Panc1 (cell line): ENCODE data around the gene SUPT16H. TPM values are rescaled to one million over a fixed set of nuclear protein-coding genes. Genes with fewer than 3 reads are reported as not detected.

Experiments used
- ATAC-seq: fragments of 200-7000 bp; cut with Tn5 transposase; 2 replicates; pipeline ENCODE4 v1.9.1; 2020; ENCODE audit warnings: mild to moderate bottlenecking, moderate library complexity
- BruUV-seq: library from RNA; stranded (reverse); fragments of 400-500 nt; replicated peaks from 2 replicates; lab custom pipeline; 2021; lab: Mats Ljungman, UMichigan
- CTCF ChIA-PET: fragments of 300-600 bp; sonication (Branson Sonifier 250); formaldehyde crosslinking; loops from one replicate; lab custom pipeline; 2022; ENCODE audit warnings: antibody characterized with exemption; lab: Charles Lee
- POLR2A ChIA-PET: fragments of 300-600 bp; sonication (Branson Sonifier 250); formaldehyde crosslinking; loops from one replicate; lab custom pipeline; 2022; ENCODE audit warnings: antibody characterized with exemption; lab: Charles Lee
- DNase-seq: peaks from one replicate; pipeline ENCODE4 v3.0.0-alpha.2; 2010; ENCODE audit warnings: low read depth, low spot score
- H3K27ac ChIP-seq: 2 replicates; pipeline ENCODE4 v1.5.1; 2011; ENCODE audit warnings: mild to moderate bottlenecking, low read length, inconsistent platforms
- H3K27me3 ChIP-seq: fragments of 200-500 bp; sonication (Bioruptor generic); 2 replicates; pipeline ENCODE4 v1.6.0; 2014; ENCODE audit warnings: low read length, inconsistent platforms; ENCODE audit not compliant: control insufficient read depth, insufficient read depth
- H3K36me3 ChIP-seq: fragments of 200-500 bp; sonication (Bioruptor generic); 2 replicates; pipeline ENCODE4 v1.5.1; 2014; ENCODE audit warnings: inconsistent platforms, mild to moderate bottlenecking, low read length, moderate library complexity; ENCODE audit not compliant: control insufficient read depth, insufficient read depth
- H3K4me1 ChIP-seq: 2 replicates; pipeline ENCODE4 v1.5.1; 2011; ENCODE audit warnings: inconsistent platforms, mild to moderate bottlenecking, low read length, moderate library complexity; ENCODE audit not compliant: control insufficient read depth, insufficient read depth
- H3K4me3 ChIP-seq, 2 experiments: 2 replicates each; pipeline ENCODE4 v1.5.1; 2011 to 2012; ENCODE audit warnings: low read depth in 2 of 2, low read length in 2 of 2, mild to moderate bottlenecking in 2 of 2, inconsistent platforms in 1 of 2, moderate library complexity in 1 of 2
- H3K9me3 ChIP-seq: fragments of 200-500 bp; sonication (Bioruptor generic); 2 replicates; pipeline ENCODE4 v1.5.1; 2014; ENCODE audit warnings: low read depth, mild to moderate bottlenecking, inconsistent platforms, low read length, moderate library complexity; ENCODE audit not compliant: control insufficient read depth, insufficient read depth
- POLR2AphosphoS5 ChIP-seq: IDR thresholded peaks from 2 replicates; pipeline ENCODE4 v1.6.1; 2012; ENCODE audit warnings: mild to moderate bottlenecking, low read depth, low read length, moderate library complexity
- in situ Hi-C: cut with HindIII; loops from 2 replicates; pipeline ENCODE4 v1.10.0; 2016; ENCODE audit warnings: low sequenced_read_pairs, low pct_unique_long_range_greater_than_20kb
- intact Hi-C: fragments of 100-400 bp; cut with micrococcal nuclease; formaldehyde crosslinking; loops from one replicate; pipeline ENCODE4 v1.10.0; 2022; ENCODE audit not compliant: unreplicated experiment
- total RNA-seq: library from RNA; stranded (reverse); gene quantifications from one replicate; pipeline ENCODE4 v1.2.1, GENCODE V29; 2021; ENCODE audit not compliant: unreplicated experiment
- TF ChIP-seq, protein P1 (sequence below), 2 experiments: IDR thresholded peaks; 2 replicates each; pipeline ENCODE4 v1.6.1; 2011 to 2012; ENCODE audit warnings: low read depth in 2 of 2, control low read depth in 1 of 2, low read length in 1 of 2, mild to moderate bottlenecking in 1 of 2, moderate library complexity in 1 of 2; ENCODE audit not compliant: insufficient read depth in 1 of 2
- TF ChIP-seq, protein P2 (sequence below): fragments of 450-650 bp; IDR thresholded peaks from 2 replicates; pipeline ENCODE4 v1.5.1; 2017; ENCODE audit warnings: mild to moderate bottlenecking

The SUPT16H gene
- total RNA-seq, 1 experiment from 2014 or later, result 84.5 TPM

DNA sequence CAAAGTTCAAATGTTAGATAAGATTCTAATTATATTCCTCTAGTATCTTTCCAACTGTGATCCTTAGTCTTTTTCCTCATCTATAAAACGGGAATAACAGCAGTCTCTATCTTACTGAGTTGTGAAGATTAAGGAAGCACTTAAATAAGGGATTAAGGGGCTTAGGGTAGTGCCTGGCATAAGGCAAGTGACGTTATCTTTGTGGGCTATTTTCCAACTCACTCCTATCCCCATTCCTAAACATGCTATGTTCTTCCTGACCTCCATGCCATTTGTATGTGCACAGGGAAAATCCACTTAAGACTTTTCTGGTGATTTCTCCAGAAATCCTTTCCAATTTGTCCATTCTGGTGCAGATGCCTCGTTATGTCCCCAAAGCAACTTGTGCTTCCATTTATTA is 33.3 kb downstream of the SUPT16H start:
- BruUV-seq, result no TSS peak
- Histone ChIP-seq H3K36me3 (peaks cover 18% of the 10 kb centered on the region), H3K4me1 (no peaks in the 10 kb centered on the region), H3K27me3 (no peaks in the 10 kb centered on the region), H3K9me3 (no peaks in the 10 kb centered on the region), H3K4me3 (no peak overlapping the region), H3K27ac (no peak overlapping the region)
- ChIA-PET POLR2A (no interaction called here), CTCF (no interaction called here)
- ATAC-seq, result no peak
- TF ChIP-seq, protein P1, sequence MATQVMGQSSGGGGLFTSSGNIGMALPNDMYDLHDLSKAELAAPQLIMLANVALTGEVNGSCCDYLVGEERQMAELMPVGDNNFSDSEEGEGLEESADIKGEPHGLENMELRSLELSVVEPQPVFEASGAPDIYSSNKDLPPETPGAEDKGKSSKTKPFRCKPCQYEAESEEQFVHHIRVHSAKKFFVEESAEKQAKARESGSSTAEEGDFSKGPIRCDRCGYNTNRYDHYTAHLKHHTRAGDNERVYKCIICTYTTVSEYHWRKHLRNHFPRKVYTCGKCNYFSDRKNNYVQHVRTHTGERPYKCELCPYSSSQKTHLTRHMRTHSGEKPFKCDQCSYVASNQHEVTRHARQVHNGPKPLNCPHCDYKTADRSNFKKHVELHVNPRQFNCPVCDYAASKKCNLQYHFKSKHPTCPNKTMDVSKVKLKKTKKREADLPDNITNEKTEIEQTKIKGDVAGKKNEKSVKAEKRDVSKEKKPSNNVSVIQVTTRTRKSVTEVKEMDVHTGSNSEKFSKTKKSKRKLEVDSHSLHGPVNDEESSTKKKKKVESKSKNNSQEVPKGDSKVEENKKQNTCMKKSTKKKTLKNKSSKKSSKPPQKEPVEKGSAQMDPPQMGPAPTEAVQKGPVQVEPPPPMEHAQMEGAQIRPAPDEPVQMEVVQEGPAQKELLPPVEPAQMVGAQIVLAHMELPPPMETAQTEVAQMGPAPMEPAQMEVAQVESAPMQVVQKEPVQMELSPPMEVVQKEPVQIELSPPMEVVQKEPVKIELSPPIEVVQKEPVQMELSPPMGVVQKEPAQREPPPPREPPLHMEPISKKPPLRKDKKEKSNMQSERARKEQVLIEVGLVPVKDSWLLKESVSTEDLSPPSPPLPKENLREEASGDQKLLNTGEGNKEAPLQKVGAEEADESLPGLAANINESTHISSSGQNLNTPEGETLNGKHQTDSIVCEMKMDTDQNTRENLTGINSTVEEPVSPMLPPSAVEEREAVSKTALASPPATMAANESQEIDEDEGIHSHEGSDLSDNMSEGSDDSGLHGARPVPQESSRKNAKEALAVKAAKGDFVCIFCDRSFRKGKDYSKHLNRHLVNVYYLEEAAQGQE (IDR thresholded peaks at IDR 0.05; ENCODE audit: insufficient read depth in 1 of 2, low read depth in 2 of 2, low read length in 1 of 2), result no peak
- TF ChIP-seq POLR2AphosphoS5, result 0 out of 2 replicates have a peak, but pooled peaks have one; percentile 29
- in situ Hi-C loops (no loop called here), intact Hi-C loops (no loop called here)
- DNase-seq, result no peak

DNA sequence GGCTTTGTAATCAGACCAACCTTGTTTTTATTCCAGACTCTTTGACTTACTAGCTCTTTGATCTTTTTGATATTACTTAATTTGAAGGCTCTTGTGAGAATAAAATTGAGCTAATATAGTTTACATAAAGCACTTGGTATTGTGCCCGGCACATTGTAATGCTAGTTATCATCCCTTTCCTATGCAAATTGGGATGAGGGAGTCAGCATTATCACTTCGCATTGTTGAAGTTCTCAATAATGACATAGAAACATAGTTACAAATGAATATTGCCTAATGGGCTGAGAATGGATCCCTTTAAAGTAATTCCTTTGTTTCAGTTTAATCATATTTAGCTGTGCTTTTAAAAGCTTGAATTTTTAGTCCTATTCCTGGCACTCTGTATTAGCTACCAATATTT is 36.6 kb downstream of the SUPT16H start:
- H3K27ac ChIP-seq, result no peak overlapping the region
- ATAC-seq (no peak), DNase-seq (no peak)
- TF ChIP-seq, protein P2, sequence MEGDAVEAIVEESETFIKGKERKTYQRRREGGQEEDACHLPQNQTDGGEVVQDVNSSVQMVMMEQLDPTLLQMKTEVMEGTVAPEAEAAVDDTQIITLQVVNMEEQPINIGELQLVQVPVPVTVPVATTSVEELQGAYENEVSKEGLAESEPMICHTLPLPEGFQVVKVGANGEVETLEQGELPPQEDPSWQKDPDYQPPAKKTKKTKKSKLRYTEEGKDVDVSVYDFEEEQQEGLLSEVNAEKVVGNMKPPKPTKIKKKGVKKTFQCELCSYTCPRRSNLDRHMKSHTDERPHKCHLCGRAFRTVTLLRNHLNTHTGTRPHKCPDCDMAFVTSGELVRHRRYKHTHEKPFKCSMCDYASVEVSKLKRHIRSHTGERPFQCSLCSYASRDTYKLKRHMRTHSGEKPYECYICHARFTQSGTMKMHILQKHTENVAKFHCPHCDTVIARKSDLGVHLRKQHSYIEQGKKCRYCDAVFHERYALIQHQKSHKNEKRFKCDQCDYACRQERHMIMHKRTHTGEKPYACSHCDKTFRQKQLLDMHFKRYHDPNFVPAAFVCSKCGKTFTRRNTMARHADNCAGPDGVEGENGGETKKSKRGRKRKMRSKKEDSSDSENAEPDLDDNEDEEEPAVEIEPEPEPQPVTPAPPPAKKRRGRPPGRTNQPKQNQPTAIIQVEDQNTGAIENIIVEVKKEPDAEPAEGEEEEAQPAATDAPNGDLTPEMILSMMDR, result no peak
- TF ChIP-seq, protein P1 (IDR thresholded peaks at IDR 0.05; ENCODE audit: insufficient read depth in 1 of 2, low read depth in 2 of 2, low read length in 1 of 2), result no peak
- POLR2A ChIA-PET, result no interaction called here
- in situ Hi-C loops, result no loop called here
- H3K9me3 ChIP-seq, result no peaks in the 10 kb centered on the region
- H3K4me1 ChIP-seq, result no peaks in the 10 kb centered on the region
- H3K4me3 ChIP-seq, result no peak overlapping the region
- BruUV-seq, result no TSS peak
- CTCF ChIA-PET, result no interaction called here
- peaks cover 2% of the 10 kb centered on the region for H3K36me3 ChIP-seq
- intact Hi-C loops, result no loop called here
- no peaks in the 10 kb centered on the region for H3K27me3 ChIP-seq
